GM06990 (cell line): ENCODE measurements around the gene TNFAIP8L1.

Experiments
- DNase-seq: peaks from one replicate; pipeline ENCODE4 v3.0.0-alpha.2; 2011; ENCODE audit not compliant: insufficient read length; ENCODE audit errors: extremely low read depth
- H3K27me3 ChIP-seq: replicated peaks from 2 replicates; pipeline ENCODE4 v1.6.0; 2011; ENCODE audit warnings: low read length; ENCODE audit not compliant: control insufficient read depth, insufficient read depth
- H3K36me3 ChIP-seq: 2 replicates; pipeline ENCODE4 v1.5.1; 2011; ENCODE audit warnings: low read length; ENCODE audit not compliant: control insufficient read depth, insufficient read depth
- H3K4me3 ChIP-seq: replicated peaks from 2 replicates; pipeline ENCODE4 v1.5.1; 2011; ENCODE audit warnings: low read depth, mild to moderate bottlenecking, control low read depth, low read length
- TF ChIP-seq, protein P1 (sequence below): IDR thresholded peaks from 2 replicates; pipeline ENCODE4 v1.5.1; 2011; ENCODE audit warnings: low read length, control low read depth, mild to moderate bottlenecking, inconsistent platforms; ENCODE audit not compliant: insufficient read depth, poor library complexity, severe bottlenecking

Gene TNFAIP8L1

GRCh38 chr19:4642625-4643024 is 3.3 kb downstream of the TNFAIP8L1 start:
- DNase-seq = no peak
- no peaks in the 10 kb centered on the region for H3K27me3 ChIP-seq
- TF ChIP-seq, protein P1, sequence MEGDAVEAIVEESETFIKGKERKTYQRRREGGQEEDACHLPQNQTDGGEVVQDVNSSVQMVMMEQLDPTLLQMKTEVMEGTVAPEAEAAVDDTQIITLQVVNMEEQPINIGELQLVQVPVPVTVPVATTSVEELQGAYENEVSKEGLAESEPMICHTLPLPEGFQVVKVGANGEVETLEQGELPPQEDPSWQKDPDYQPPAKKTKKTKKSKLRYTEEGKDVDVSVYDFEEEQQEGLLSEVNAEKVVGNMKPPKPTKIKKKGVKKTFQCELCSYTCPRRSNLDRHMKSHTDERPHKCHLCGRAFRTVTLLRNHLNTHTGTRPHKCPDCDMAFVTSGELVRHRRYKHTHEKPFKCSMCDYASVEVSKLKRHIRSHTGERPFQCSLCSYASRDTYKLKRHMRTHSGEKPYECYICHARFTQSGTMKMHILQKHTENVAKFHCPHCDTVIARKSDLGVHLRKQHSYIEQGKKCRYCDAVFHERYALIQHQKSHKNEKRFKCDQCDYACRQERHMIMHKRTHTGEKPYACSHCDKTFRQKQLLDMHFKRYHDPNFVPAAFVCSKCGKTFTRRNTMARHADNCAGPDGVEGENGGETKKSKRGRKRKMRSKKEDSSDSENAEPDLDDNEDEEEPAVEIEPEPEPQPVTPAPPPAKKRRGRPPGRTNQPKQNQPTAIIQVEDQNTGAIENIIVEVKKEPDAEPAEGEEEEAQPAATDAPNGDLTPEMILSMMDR = no peak
- no peaks in the 10 kb centered on the region for H3K36me3 ChIP-seq
- H3K4me3 ChIP-seq = no peak overlapping the region

- DNase-seq = no peak
- H3K36me3 ChIP-seq = peaks cover 3% of the 10 kb centered on the region
These were observed 6.4 kb downstream of the TNFAIP8L1 start for GRCh38 chr19:4645718-4646117.

GRCh38 chr19:4647676-4648644 is 8.6 kb downstream of the TNFAIP8L1 start:
- TF ChIP-seq, protein P1 = peak; percentile 29
- H3K27me3 ChIP-seq = no peaks in the 10 kb centered on the region
- H3K36me3 ChIP-seq = peaks cover 7% of the 10 kb centered on the region
- H3K4me3 ChIP-seq = no peak overlapping the region
- no peak for DNase-seq

More at GRCh38 chr19:4645718-4646117, 6.4 kb downstream of the TNFAIP8L1 start:
- TF ChIP-seq, protein P1 = no peak
- Histone ChIP-seq H3K4me3 (no peak overlapping the region), H3K27me3 (no peaks in the 10 kb centered on the region)

- Histone ChIP-seq H3K4me3 (no peak overlapping the region), H3K36me3 (peaks cover 10% of the 10 kb centered on the region), H3K27me3 (no peaks in the 10 kb centered on the region)
- DNase-seq = no peak
- TF ChIP-seq, protein P1 = no peak
These were observed 10.2 kb downstream of the TNFAIP8L1 start for GRCh38 chr19:4649392-4650047.

DNA sequence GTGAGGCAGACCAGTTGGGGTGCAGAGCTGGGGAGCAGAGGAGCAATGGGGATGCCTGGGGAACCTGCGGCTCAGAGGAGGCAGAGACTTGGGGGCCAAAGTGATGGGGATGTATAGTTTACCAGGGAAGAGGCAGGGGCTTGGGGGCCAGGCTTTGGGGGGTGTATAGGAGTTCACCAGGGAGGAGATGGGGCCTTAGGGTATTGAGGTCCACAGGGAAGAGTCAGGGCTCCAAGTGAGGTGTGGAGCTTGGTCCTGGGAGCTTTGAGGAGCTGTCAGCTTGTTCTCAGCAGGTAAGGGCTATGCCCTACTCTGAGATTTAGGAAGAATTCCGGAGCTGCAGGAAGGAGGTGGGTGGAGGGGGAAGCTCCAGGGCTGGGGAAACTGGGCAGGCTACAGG is 10.8 kb downstream of the TNFAIP8L1 start:
- TF ChIP-seq, protein P1 = no peak
- H3K4me3 ChIP-seq = no peak overlapping the region
- no peak for DNase-seq
- no peaks in the 10 kb centered on the region for H3K27me3 ChIP-seq
- peaks cover 10% of the 10 kb centered on the region for H3K36me3 ChIP-seq
